CD4-positive, alpha-beta T cell treated with Interleukin-17A for 1 hour (primary cell): ENCODE measurements around the gene CIB4.

Experiments used
- DNase-seq: peaks from one replicate; pipeline ENCODE4 v3.0.0-alpha.2; 2020

Gene CIB4

DNA sequence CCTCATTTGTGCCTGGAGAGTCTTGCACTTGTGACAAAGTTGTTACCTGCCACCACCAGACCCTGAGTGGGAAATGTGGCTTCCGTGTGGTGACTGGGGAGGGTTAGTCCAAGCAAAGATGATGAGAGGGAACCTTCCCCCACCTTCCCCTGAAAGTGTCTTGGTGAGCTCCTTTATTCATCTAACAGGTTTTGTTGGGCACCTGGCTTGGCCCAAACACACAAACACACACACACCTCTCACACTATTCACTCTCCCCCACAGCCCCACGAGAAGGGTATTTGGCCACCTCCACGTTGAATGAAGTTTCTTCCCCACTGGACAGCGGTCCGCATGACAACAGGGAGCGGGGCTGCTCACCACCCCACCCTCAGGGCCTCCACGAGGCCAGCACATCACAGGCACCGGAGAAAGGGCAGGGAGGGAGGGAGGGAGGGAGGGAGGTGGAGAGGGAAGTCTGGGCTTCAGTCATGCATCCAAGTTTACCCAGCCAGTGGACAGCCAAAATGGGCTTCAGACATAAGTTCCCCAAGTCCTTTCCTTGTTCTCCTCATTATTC is 1.4 kb downstream of the CIB4 start:
- no peak for DNase-seq

DNA sequence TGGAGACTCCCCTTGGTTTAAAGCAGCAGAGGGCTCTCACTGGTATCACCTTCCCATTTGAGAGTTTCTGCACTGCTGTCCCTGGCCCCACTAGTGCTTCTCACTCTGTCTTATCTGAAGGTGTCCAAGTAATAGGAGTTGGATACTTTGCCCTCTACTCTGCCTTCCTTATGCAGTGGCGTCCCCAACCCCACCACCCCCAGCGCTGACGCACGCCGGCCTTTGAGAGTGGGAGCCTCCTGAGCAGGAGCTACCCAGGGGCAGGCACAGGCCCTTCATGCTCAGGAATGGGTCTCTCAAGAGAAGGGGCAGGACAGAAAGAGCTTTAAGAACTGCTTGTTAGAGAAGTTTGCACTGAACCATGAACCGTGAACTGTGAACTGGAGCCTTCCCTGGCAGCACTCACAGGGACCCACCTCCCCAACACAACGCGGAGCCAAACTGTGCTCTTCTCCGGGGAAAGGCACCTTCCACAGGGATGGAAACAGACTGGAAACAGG is 3.3 kb downstream of the CIB4 start:
- no peak for DNase-seq

DNA sequence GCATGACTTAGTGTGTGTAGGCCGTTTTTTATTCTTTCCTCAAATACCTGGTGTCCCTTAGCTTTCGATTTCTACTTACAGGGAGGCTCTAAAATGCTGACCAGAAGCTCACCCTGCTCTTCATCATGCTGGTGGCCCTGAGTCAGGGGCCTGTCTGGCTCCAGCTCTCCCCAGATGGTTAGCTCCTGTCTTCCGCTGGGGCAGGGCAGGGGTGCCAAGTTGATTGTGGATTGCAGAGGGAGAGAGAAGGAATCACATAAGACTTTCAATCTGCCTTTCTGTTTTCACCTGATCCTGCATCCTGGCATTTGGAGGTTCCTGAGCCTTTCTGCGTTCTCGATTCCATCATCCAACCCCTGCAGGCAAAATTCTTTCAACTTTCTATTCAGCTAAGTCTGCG is 4.2 kb downstream of the CIB4 start:
- no peak for DNase-seq

- DNase-seq: no peak
These were observed 5.8 kb downstream of the CIB4 start for GRCh38 chr2:26635401-26635800.

DNA sequence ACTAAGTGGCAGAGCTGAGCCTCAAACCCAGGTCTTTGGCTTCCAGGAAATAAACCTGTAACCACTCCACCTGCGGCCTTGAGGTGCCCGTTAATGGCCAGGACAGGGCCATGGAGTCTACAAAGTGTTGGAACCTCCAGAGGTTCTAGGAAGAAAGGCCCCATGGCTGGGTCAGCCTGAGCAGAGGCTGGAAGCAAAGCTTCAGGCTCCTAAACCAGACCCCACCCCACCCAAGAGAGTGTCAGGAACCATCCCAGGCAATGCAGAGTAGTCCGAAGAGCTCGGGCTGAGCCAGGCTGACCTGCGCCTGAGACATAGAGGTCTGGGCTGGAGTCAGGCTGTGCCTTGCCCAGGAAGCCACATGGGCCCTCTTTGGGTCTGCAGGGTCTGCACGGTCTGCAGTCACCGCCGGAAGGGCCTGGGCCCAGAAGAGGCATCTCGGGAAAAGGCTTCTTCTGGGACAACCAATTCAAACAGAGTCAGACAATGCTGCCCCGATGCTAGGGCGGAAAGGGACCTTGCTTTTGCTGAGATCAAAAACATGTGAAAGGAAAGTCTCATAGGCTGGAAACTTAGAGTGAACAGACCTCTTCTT is 6.4 kb downstream of the CIB4 start:
- no peak for DNase-seq

DNA sequence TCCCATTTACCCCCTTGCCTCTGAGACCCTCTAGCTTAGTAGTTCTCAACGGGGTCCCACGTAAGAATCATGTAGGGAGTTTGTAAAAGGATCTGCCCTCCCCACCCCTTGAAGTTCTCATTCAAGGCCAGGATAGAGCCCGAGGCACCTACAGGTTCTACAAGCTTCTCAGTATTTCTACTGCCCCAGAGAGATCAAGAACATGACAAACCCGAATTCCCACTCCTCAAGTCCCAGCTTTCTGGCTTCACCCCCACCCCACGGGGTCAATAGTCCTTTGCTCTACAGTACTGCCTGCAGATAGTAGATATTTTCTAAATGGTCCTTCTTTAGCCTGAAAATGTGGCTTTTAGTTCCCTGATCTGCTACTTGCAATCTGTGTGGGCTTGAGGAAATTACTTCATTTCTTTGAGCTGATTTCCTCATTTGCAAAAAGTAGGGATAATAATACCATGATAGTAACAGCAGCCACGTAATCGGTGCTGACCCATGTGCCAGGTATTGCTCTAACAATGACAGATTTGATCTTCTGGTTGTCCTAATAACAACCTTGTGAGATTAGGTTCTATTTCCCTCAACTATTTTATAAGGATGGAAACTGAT is 7.1 kb downstream of the CIB4 start:
- DNase-seq: no peak

DNA sequence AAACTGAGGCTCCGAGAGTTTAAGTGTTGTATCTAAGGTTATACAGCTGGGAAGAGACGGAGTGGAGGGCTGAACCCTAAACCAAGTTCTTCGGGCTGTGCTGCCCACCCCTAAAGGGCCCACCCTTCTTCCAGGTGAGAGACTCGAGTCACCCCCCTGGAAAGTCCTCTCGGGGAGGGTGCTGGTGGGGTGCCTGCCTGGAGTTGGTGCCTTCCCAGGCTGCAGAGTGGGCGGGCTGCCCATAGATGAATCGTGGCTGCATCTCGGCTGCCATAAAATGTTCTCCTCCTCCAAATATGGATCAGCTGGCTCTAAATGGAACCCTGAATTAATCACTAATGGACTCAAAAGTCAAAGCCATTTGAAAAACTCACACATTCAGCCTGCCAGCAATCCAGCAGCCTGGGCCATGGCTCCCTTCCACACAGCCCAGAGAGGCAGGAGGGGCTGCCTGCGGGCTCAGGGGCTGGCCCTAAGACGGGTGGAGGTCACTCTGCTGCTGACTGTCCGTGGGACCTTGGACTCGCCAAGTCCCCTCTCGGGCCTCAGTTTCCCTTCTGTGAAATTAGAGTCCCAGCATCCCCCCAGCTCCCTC is 7.7 kb downstream of the CIB4 start:
- no peak for DNase-seq

DNA sequence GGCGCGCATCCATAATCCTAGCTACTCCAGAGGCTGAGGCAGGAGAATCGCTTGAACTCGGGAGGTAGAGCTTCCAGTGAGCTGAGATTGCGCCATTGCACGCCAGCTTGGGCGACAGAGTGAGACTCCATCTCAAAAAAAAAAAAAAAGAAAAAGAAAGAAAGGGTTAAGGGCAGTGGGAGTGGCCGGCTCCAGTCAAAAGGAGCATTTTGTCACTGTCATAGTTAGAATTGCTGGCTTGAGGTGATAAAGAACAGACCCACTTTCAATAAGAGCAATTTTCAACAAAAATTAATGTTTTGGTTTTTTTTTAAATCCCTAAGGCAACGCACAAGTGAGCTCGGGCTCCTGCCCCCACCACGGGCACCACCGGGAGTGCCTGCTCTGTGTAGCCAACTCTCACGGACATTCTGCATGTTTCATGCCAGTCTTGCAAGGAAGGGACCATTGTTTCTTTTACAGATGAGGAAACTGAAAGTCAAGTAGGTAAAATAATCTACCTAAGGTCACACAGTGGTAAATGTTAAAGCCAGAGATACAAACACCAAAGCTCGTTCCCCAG is 8.5 kb downstream of the CIB4 start:
- DNase-seq: no peak

GRCh38 chr2:26631401-26632170 is 9.6 kb downstream of the CIB4 start:
- DNase-seq: no peak

- DNase-seq: no peak
These were observed 10.4 kb downstream of the CIB4 start for GRCh38 chr2:26630669-26631360.

DNA sequence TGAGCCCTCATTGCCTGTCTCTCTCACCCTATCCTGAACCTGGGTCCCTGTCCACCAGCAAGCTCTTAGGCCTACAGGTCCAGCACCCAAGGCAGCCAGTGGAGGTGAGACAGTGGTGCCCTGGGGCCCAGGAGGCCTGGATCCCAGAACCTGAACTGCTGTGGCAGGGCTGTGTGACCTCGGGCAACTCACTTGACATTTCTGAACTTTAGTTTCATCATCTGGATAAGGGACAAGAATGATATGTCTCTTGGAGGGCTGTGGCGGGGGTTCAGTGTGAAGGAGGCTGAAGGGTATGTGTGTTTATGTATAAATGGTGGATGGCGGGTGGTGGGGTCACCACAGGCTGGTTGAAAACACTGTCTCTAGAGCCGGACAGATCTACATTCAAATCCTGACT is 10.9 kb downstream of the CIB4 start:
- DNase-seq: no peak

DNA sequence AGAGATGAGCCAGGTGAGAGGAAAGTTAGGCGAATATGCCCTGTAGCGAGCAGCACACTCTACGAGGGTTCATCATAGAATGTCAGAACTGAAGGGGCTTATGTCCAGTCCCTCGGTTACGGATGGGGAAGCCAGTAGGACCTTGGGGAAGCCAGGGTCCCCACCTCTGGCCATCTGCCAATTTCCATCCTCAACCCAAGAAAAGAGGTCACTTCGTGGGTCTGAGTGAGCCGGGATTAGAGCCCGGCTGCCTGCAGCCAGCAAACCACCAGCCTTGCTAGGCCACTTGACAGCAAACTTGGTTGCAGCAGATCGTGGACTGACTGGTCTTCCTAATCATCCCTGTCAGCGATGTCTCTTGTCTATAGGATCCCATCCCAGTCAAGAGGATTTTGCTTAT is 11.4 kb downstream of the CIB4 start:
- no peak for DNase-seq

DNA sequence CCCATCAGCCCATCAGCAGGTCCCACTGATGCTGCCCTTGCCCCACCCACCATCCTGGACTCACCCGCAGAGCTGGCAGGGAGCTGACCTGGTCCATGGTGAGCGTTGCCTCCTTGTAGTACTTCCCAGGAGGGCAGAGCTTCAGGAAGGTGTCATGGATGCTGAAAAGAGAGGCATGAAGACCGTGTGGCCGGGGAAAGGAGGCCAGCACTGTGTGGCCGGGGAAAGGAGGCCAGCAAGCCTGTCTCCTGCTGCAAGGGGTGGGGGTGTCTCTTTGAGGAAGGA is 11.9 kb downstream of the CIB4 start:
- DNase-seq: no peak

GRCh38 chr2:26628561-26629345 is 12.4 kb downstream of the CIB4 start:
- no peak for DNase-seq

GRCh38 chr2:26627350-26628105 is 13.6 kb downstream of the CIB4 start:
- no peak for DNase-seq

GRCh38 chr2:26626606-26627005 is 14.6 kb downstream of the CIB4 start:
- no peak for DNase-seq

DNA sequence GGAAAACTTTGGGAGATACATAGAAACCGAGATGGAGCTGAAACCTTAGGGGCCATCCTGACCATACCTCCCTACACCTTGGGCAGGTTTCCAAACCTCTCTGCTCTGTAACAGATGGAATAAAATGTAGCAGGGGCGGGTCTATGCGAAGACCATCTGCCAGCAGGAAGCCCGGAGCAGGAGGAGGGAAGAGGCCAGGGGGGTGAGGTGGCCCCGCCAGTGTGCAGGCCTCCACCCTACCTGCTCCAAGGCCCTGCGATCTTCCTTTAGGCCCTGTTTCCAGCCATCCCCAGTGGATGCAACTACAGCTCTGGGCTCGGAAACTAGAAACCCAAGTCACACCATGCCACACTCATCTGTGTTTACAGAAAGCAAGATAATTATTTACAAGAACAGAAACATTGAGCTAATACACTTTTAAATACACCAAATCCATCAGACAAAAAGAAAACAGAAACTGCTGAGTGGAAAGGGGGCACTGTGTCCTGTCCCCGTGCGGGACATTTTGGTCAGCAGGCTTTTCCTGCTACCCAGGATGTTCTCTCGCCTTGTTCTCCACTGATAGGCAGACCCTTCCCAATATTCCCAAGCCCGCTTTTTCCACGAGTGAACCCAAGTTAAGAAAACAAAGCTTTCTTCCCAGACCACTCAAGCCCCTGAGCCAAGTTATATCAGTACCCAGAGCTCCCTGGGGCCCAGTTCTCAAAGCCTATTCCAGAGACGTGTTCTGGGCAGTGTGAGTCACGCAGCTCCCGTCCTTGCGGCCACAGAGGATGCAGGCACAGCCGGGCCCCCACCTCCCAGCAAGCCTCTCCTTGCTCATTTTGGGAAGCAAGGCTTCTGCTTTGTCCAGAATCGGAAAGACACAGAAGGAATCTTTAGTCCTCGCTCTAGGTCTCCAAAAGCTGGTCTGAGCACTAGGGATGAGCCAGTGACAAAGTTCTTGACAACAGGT is 17.3 kb downstream of the CIB4 start:
- no peak for DNase-seq

DNA sequence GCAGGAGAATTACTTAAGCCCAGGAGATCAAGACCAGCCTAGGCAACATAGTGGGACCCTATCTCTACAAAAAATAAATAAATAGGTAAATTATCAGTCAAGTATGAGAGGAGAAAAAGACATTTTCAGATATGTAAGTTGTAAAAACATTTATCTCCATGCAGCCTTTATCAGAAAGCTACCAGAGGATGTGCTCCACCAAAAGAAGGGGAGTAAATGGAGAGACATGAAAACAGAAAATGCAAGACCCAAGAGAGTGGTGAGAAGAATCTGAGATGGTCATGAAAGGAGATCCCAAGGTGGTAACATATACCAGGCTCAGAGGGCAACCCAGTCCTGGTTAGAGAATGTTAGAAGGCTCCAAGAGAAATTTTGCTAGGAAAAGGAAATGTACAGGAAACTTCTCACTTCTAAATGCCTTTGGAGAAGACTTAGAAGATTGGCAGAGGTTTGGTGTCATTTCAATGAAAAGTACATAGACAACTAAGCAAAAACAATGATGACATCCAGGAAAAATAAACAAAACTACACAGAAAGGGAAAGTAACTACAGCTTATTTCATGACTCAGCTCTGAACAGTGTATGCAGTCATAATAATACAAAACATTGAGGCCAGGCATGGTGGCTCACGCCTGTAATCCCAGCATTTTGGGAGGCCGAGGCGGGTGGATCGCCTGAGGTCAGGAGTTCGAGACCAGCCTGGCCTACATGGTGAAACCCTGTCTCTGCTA is 19.5 kb downstream of the CIB4 start:
- no peak for DNase-seq

- DNase-seq: no peak
These were observed 21.0 kb downstream of the CIB4 start for GRCh38 chr2:26620031-26620605.
